ENCODE data around the gene SLC27A4.

DNA sequence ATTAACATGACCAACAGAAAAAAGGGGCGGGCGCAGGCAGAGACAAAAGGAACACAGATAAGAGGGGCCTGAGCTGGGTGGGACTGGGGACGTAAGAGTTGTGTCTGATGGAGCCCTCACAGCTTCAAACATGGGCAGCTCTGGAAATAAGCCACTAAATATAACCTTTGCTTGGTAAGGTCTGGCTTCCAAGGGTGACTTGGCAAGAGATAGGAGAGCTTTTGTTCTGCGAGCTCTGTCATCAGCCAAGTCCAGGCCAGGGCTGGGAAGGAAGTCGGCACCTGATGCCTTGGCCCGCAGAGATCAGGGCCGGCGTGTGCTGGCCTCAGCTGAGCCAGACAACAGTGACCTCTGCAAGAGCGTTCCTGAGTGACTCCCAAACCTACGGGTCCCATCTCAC lies 29.9 kb upstream of the SLC27A4 start:
- TF ChIP-seq, protein P1, sequence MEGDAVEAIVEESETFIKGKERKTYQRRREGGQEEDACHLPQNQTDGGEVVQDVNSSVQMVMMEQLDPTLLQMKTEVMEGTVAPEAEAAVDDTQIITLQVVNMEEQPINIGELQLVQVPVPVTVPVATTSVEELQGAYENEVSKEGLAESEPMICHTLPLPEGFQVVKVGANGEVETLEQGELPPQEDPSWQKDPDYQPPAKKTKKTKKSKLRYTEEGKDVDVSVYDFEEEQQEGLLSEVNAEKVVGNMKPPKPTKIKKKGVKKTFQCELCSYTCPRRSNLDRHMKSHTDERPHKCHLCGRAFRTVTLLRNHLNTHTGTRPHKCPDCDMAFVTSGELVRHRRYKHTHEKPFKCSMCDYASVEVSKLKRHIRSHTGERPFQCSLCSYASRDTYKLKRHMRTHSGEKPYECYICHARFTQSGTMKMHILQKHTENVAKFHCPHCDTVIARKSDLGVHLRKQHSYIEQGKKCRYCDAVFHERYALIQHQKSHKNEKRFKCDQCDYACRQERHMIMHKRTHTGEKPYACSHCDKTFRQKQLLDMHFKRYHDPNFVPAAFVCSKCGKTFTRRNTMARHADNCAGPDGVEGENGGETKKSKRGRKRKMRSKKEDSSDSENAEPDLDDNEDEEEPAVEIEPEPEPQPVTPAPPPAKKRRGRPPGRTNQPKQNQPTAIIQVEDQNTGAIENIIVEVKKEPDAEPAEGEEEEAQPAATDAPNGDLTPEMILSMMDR (IDR thresholded peaks at IDR 0.05), result no peak
- TF ChIP-seq, protein P2, sequence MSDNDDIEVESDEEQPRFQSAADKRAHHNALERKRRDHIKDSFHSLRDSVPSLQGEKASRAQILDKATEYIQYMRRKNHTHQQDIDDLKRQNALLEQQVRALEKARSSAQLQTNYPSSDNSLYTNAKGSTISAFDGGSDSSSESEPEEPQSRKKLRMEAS (IDR thresholded peaks at IDR 0.05), result no peak
- TF ChIP-seq KDM1A (IDR thresholded peaks at IDR 0.05; ENCODE audit: low read depth), result no peak
- no peak for TF ChIP-seq POLR2A (IDR thresholded peaks at IDR 0.05; ENCODE audit: low read length)
- TF ChIP-seq, protein P3, sequence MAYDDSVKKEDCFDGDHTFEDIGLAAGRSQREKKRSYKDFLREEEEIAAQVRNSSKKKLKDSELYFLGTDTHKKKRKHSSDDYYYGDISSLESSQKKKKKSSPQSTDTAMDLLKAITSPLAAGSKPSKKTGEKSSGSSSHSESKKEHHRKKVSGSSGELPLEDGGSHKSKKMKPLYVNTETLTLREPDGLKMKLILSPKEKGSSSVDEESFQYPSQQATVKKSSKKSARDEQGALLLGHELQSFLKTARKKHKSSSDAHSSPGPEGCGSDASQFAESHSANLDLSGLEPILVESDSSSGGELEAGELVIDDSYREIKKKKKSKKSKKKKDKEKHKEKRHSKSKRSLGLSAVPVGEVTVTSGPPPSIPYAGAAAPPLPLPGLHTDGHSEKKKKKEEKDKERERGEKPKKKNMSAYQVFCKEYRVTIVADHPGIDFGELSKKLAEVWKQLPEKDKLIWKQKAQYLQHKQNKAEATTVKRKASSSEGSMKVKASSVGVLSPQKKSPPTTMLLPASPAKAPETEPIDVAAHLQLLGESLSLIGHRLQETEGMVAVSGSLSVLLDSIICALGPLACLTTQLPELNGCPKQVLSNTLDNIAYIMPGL (CRISPR knock-in tag; IDR thresholded peaks at IDR 0.05; ENCODE audit: borderline replicate concordance), result no peak
- TF ChIP-seq RARB (CRISPR knock-in tag; IDR thresholded peaks at IDR 0.05), result no peak
- TF ChIP-seq TP53 (CRISPR knock-in tag; IDR thresholded peaks at IDR 0.05), result no peak

Data from A549 (cell line).